GM19328 (cell line): ENCODE results near the gene KCNIP1.
"Not testable (repeated sequence)": the region's sequence is repeated elsewhere in the genome, so short reads cannot be mapped to it uniquely, and the experiment has no call there.

Experiments
- ATAC-seq: cut with Tn5 transposase; IDR thresholded peaks from one replicate; pipeline ENCODE4 v1.9.1; 2021; ENCODE audit warnings: mild to moderate bottlenecking, moderate library complexity; ENCODE audit not compliant: unreplicated experiment

Gene KCNIP1

GRCh38 chr5:170761708-170762066, 257.9 kb downstream of the KCNIP1 start:
- no peak for ATAC-seq

- not testable (repeated sequence) for ATAC-seq
These were observed 258.5 kb downstream of the KCNIP1 start for GRCh38 chr5:170762298-170762697.

- ATAC-seq, result not testable (repeated sequence)
These were observed 262.0 kb downstream of the KCNIP1 start for GRCh38 chr5:170765868-170766267.

GRCh38 chr5:170769246-170769645, 265.4 kb downstream of the KCNIP1 start:
- no peak for ATAC-seq

GRCh38 chr5:170769898-170770416, 266.1 kb downstream of the KCNIP1 start:
- ATAC-seq, result no peak

GRCh38 chr5:170771496-170771895, 267.7 kb downstream of the KCNIP1 start:
- ATAC-seq, result no peak

GRCh38 chr5:170773024-170773985, 269.5 kb downstream of the KCNIP1 start:
- no peak for ATAC-seq

- ATAC-seq, result no peak
These were observed 271.0 kb downstream of the KCNIP1 start for GRCh38 chr5:170774831-170775230.

- ATAC-seq, result no peak
These were observed 278.1 kb downstream of the KCNIP1 start for GRCh38 chr5:170781946-170782345.

GRCh38 chr5:170782438-170782837, 278.6 kb downstream of the KCNIP1 start:
- ATAC-seq, result no peak

- ATAC-seq, result no peak
These were observed 279.9 kb downstream of the KCNIP1 start, which contains the start of gene GABRP for GRCh38 chr5:170783498-170784247. Gene GABRP (plus strand): TSS chr5:170783725. CDS start chr5:170788616, 4,891 bp downstream.

GRCh38 chr5:170785416-170785815, 281.6 kb downstream of the KCNIP1 start:
- ATAC-seq, result no peak
